Activated gamma-delta T cell treated with Interleukin-2 at 50 U/mL for 16 hours (primary cell): ENCODE results near the gene KRTAP10-4.
"Not testable (repeated sequence)": the region's sequence is repeated elsewhere in the genome, so short reads cannot be mapped to it uniquely, and the experiment has no call there.

Source experiments
- DNase-seq: peaks from one replicate; pipeline ENCODE4 v3.0.0-alpha.2; 2020

KRTAP10-4 gene

DNA sequence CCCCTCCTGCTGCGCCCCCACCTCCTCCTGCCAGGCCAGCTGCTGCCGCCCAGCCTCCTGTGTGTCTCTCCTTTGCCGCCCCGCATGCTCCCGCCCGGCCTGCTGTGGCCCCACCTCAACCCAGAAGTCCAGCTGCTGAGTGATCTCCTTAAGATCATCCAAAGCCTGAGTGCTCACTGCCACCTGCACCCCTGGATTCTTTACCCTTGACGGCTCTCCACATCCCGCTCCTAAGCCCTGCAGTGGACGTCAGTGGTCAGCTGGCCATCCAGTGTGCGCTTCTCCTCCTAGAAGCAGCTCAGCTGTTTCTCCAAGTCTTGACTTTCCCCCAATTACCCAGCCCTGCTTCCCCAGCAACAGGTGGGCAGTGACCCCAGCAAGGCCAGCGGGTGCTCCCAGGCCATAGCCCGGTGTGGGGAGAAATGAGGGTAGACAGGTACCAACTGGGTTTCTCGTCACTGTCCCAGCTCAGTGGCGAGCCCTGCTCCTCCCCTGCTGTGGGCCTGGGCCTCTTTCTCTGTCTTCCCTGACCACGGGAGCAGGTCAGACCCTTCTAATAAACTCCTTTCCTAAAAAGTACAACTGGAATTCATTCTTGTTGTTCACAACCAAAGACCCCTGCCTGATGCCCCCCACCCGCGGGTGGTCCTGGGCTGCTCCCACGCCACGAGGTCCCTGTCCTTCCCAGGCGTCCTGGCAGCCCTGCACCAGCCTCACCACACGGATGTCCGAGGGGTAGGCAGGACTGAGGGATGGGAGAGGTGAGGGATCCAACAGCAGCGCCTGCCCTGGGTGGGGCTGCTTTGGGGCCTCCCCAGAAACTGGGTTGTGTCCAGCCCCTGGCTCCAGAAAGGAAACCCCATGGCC lies 28.3 kb downstream of the KRTAP10-4 start:
- no peak for DNase-seq

DNA sequence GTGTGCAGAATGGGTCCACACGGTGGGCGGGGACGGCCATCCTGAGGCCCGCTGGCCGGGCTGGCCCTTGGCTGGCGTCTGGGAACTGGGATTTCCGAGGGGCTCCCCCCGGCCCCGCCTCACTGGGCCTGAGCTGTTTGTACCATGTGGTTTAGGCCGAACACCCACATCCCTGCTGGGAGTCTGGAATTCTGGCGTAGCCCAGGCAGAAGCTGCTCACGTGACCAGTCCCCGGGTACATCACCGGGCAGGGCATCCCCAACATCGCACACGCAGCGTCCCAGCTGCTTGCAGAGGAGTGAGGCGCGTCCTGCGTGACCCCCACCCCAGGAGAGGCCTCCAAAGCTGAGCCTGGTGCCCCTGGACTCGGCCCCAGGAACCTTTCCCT lies 28.9 kb downstream of the KRTAP10-4 start:
- DNase-seq = no peak

DNA sequence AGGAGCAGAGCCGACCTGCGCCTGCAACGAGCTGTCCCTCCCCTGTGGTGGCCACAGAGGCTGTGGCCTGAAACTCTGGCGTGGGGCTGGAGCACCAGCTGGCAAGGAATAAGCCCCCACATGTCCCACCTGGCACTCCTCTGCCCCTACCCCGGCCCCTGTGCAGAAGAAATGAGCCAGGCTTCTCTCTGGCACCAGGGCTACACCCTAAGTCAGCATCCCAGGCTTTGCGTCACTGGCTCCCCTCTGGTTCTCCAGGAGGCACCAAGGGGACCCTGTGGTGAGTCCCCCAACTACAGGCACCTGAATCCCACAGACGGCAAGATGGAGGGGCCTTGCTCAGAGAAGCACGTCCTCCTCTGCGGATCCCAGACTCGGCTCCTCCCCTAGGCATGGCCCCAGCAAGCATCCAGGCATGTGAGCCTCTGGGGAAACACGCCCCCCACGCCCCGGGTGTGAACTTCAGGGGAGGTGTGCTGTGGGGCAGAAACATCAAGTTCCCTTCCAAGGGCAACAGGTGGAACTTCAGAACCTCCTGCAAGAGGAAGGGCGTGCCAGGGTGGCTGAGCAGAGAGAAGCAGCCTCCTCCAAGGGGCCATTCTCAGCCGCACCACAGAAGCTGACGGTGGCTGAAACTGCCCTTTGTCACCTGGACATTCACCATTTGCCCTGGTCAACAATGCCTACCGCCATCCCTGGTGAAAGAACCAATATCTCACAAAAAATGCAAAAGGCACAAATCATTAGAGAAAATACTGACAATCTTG lies 29.8 kb downstream of the KRTAP10-4 start:
- DNase-seq = no peak

GRCh38 chr21:44603911-44604310 lies 30.4 kb downstream of the KRTAP10-4 start:
- DNase-seq = no peak

GRCh38 chr21:44606495-44606894 lies 33.0 kb downstream of the KRTAP10-4 start:
- no peak for DNase-seq

GRCh38 chr21:44609193-44609592 lies 35.7 kb downstream of the KRTAP10-4 start:
- no peak for DNase-seq

DNA sequence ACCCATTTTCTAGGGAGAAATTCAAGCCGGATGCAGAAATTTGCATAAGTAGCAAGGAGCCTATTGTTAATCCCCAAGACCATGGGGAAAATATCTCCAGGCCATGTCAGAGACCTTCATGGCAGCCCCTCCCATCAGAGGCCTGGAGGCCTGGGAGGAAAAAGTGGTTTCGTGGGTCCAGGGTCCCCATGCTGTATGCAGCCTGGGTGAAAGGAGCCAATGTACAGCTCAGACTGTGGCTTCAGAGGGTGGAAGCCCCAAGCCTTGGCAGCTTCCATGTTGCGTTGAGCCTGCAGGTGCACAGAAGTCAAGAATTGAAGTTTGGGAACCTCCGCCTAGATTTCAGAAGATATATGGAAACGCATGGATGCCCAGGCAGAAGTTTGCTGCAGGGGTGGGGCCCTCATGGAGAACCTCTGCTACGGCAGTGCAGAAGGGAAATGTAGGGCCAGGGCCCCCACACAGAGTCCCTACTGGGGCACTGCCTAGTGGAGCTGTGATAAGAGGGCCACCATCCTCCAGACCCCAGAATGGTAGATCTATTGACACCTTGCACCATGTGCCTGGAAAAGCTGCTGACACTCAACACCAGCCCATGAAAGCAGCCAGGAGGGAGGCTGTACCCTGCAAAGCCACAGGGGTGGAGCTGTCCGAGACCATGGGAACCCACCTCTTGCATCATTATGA lies 36.8 kb downstream of the KRTAP10-4 start:
- DNase-seq = not testable (repeated sequence)

DNA sequence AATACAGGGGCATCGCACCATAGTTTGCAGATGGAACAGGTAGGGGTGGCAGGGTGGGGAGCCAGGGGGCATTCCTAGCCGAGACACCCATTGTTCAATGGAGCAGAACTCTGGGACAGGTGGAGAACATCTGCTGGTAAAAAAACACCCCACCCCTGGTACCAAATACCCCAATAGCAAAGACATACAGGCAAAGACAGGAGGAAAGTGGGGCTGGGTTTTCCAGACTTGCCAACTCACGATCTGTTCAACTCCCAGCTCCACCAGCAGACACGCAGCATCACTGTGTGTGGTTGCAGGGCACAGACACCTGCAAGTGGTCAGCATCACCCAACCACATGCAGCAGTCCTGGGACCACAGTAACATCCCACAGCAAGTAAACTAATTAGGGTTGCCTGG lies 38.0 kb downstream of the KRTAP10-4 start:
- DNase-seq = no peak

GRCh38 chr21:44612029-44612486 lies 38.5 kb downstream of the KRTAP10-4 start, which contains the start of gene KRTAP10-8:
TSS of gene KRTAP10-8 (plus strand) at chr21:44612079. CDS start at chr21:44612101, 22 bp downstream.
- DNase-seq = no peak

- DNase-seq = no peak
Observed at GRCh38 chr21:44612669-44613229, 39.2 kb downstream of the KRTAP10-4 start.

GRCh38 chr21:44613386-44614155 lies 40.0 kb downstream of the KRTAP10-4 start:
- DNase-seq = no peak

GRCh38 chr21:44614161-44614631 lies 40.7 kb downstream of the KRTAP10-4 start:
- no peak for DNase-seq

- no peak for DNase-seq
Observed at GRCh38 chr21:44614961-44615391, 41.4 kb downstream of the KRTAP10-4 start.

DNA sequence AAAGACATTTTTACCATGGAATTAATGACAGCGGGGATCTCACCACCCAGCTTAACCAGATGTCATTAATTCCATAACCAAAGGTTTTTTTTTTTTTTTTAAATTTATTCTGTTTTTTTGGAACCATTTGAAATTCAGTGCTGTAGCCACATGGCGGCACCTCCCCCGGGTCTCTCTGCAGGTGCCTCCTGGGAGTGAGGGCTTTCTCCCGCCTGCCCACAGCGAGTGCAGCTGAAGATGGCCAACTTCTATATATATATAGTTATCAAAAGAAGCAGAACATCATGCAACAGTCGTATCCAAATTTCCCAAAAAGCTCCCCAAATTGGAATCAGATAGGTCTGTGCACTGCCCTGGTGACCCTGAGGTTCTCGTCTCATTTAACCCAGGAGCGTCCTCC lies 41.9 kb downstream of the KRTAP10-4 start:
- no peak for DNase-seq

DNA sequence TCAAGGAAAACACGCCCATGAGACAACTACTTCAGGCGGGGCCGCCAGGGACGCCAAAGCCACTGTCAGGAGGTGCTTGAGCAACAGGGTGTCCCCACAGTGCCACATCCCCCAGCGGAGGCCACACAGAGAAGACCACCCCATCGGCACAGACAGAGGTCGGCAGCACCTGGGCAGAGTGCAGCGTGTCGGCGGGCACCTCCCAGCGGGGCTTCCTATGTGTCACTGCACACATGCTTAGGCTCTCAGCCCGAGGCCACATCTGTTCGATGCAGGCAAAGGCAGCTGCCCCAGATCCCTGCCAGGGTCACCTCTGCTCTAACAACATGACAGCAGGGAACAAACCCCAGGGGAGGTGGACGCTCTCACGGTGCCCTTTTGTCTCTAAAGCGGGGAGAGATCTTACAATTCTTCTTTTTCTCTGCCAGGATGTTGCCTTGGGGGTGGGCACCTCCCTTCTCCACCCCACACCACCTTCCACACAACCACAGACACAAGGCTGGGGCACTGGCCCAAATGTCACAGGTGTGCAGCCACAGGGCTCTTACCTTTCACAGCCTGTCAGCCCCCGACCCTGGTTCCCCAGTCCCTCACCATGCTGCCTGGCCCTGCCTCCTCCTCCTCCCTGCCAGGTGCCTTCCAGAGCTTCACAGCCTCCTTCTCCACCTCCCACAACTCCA lies 42.5 kb downstream of the KRTAP10-4 start:
- no peak for DNase-seq

- no peak for DNase-seq
Observed at GRCh38 chr21:44616591-44616926, 43.0 kb downstream of the KRTAP10-4 start.

DNA sequence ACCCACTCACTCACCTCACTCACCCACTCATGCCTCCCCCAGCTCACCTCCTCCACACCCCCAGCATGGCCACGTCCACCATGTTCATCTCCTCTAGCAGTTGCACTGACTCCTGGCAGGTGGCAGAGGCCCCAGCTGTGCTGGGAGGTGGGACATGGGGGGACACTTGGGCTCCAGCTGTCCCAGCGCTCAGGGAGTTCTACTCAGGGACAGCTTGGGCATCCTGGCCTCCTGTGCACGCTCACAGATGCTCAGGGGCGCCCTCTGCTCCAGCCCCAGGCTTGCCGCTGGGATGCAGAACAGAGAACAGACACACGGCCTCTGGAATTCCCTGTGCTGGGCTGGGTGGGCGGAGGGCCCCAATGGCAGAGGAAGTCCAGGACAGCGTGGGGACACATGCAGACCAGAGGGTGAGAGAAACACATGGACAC lies 43.6 kb downstream of the KRTAP10-4 start:
- no peak for DNase-seq

- DNase-seq = no peak
Observed at GRCh38 chr21:44618504-44618903, 45.0 kb downstream of the KRTAP10-4 start.

DNA sequence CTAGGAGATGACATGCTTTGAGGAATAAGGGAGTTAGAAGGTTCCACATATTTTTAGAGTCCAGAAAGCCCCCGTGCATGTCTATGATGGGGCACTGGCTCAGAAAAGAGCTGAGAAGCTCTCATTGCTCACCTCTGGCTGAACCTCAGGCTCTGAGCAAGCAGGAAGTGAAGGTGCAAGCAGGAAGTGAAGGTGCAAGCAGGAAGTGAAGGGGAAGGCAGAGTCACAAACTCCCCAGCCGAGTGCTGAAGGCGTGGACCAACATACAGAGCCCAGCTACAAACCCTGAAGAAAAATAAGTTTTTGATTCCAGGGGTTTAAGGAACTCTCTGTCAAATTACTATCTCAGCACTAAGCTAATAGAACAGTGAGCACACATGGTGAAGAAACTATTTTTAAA lies 45.4 kb downstream of the KRTAP10-4 start:
- DNase-seq = peak; percentile 67

- DNase-seq = no peak
Observed at GRCh38 chr21:44619886-44620285, 46.4 kb downstream of the KRTAP10-4 start.

GRCh38 chr21:44623575-44623974 lies 50.0 kb downstream of the KRTAP10-4 start:
- DNase-seq = no peak
